RKO (cell line): Measurements from ENCODE around the gene PAX5.

ENCODE experiments used
- DNase-seq: peaks from one replicate; pipeline ENCODE4 v3.0.0-alpha.2; 2016; ENCODE audit warnings: low spot score

The PAX5 gene

DNA sequence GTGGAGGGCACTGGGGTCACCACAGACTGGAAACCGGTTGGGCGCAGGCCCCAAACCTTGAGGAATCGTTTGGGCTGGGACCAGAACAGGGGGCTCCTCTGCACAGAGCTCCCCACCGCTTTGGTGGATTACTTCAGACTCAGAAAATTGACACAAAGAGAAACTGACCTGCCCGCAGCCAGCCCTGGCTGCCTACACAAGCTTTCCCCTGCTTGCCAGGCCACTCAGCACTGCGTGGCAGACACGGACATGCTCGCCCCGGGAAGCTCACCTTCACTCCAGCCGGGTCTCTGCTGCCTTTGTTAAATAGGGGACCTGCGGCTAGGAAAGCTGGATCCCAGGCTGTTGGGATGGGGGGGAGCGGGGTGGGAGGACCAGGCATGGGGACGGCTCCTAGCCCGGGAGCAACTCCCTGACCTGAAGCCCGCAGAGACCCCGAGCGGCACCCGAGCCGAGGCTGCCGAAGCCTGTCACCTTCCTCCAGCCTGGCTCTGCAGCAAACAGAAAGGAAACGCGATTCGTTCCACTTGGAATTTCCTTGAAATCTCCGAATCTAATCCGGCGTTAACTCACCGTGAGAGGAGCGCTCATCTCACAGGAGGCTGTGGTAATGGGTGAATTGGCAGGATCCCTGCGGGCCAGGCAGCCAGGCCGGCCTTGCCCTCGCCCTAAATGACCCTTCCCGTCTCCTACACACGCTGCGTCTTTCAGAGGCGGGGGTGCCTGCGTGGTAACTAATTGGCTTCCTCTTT, 8.8 kb downstream of the PAX5 start:
- DNase-seq = no peak

DNA sequence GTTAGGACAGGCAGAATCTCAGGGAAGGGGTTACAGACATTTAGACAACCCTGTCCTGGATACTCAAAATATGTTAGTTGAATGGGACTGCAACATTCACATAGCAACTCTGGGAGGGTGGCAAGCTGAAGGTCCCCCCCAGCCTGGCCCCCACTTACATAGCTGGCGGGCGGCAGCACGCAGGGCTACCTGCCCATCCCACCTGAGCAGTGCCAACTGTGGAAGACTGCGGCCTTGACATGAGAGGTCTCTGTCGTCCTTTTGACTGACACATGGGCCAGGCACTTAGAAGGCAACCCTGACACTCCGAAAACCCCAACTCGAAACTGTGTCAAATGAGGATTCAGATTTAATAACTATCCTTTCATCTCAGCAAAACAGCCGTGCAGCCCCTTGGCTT, 16.5 kb downstream of the PAX5 start:
- DNase-seq = no peak

DNA sequence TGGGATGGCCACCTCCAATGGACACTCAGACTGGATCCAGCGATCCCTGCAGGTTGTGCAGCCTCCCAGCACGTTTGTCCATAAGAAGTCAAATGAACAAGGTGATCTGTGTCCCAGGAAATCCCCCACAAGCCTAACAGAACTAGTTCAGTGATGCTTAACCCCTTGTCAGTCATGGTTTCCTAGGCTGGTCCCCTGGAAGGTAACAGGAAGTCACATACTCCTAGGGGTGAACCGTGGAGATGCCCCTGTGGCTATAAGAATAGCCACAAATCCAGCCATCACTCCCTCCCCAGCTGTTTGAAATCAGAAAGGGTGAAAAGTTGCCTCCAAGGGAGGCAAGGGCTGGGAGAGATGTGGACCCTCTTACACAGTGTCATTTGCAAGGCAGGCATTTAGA, 22.5 kb downstream of the PAX5 start:
- no peak for DNase-seq

DNA sequence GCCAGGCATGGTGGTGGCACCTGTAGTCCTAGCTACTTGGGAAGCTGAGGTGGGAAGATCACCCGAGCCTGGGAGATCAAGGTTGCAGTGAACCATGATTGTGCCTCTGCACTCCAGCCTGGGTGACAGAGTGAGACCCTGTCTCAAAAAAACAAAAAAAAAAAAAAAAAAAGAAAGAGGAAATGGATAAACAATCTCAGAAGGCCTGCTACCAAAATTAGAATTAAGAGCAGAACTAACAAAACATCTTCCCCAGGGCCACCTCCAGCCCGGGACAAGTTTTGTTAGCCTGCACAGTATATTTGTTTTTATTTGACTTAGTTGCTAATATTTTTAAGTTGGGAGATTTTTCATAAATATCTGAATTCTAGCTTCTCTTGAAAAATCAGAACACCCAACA, 23.1 kb downstream of the PAX5 start:
- DNase-seq = no peak

DNA sequence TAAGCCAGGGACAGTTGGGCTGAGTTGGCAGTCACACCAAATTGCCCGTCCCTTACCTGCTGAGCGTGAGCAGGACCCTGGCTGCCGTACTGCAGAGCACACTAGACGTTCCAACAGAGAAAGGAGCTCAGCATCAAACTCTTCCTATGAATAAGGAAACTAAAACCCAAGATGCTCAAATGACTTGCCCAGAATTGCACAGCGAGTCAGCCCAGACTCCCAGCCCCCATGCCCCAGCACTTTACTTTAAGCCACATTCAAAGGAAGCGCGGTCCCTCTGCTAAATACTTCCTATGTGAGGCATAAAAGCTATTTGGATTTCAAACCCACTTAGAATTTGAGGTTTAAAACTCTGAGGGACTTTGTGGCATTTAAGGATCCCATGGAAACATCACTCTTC, 23.9 kb downstream of the PAX5 start:
- DNase-seq = no peak

DNA sequence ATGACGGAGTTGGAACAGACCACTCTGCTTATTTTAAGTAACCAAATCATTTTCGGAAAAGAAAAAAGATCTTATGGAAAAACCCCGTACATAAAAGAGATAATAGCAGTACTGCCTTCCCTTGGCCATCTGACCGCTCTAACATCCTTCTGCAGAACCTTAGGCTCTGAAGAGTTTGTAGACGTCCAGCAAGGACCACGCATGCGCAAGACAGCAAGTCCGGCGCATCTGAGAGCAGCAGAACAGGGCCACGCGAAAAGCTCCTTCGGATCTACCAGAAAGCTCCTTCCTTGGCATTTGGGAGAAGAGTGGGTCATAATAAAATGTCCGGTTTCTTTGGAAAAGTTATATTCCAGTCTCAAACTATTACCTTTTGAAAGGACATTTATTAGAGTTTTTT, 26.8 kb downstream of the PAX5 start:
- DNase-seq = no peak

DNA sequence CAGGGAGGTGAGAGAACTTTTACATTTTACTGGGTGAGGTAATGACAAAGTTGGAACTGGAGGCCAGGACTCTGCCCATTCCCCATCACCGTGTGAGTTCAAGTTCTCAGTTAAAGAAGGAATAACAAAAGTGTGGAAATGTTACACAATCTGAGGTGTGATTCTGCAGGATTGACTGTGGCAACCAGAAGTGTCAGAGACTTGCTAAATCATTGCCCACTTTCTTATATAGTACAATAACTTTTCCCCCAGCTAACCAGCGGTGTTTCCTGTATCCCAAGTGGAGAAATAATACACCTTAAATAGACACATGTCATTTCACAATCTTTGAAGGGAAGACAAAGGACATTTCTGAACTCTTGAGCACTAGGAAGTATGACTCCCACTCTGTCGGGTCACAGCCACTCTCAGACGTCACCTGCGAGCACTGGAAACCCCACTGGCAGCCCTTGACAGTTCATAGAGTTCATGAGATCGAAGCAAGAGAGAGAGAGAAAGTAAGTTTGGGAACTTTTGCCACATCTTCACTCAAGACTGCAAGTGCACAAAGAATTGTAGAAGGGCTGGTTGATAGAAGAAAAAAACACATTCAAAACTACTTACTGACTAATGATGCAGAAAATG, 28.4 kb downstream of the PAX5 start:
- no peak for DNase-seq

DNA sequence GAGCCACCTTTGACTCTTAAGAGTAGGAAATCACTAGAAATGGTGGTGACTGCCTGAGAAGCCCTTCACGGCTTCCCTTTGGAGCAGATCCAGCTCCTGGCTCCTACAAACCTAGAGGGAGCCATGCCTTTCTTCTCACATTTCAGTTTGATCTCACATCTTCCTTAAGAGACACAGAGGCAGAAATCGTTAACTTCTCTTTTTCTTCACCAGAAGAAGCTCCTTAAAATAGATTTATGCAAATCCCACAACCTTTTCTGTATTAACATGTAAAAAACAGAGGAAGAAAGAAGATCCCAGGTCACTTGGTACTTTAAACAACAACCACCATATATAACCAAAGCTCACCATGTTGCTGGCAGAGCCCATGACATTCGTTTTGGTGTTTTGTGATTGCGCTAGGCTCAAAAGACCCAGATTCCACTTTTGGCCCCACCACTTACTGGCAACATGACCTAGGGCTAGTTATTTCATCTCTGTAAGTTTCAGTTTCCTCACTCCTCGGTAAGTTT, 29.6 kb downstream of the PAX5 start:
- DNase-seq = no peak

DNA sequence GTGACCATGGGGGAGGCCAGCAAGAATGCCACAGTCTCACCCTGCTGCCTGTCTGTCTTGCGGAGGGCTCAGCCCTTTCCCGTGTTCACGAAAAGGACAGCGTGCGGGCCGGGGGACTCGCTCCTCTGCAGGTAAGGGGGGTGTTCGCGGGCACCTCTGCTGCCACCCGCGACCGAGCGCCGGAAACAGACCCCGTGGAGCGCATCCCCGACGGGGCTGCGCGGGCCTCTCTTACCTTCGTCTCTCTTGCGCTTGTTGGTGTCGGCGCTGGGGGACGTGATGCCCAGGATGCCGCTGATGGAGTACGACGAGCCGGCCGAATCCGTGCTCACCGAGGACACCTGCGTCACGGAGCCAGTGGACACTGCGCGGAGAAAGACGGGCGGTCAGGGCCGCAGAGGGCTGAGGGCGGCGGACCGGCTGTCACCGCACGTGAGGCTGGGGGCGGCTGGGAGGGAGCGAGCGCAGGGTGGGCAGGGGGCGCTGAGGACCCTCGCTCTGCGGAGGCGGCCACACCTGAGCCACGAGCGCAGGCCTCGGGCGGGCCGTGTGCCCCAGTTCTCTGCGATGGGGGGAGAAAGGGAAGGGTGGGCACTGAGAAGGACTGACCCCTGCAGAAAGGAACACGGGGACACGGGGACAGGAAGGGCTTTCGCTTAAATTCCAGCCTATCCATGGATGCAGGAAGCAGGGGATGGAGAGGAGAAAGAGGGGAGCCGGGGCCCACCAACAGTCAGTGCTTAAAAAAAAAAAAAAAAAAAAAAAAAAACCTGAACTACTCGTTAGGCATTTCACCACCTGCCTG, 31.5 kb downstream of the PAX5 start:
- DNase-seq = no peak

DNA sequence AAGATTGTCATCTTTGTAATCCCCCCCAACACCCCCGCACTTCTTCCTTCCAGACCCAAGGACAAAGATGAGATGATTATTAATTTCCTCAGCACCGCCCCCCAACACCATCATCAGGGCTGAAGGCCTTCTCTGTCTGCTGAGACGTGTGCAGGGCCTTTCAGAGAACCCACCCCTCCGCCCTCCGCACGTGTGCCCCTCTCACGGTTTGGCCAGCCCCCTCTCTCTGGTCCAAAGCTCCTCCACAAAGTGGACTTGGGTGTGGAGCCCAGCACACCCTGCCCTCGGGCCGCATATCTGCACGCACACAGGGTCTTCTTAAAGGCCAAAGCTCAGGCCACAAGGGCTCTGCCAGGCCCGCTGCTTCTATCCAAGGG, 32.0 kb downstream of the PAX5 start:
- no peak for DNase-seq

DNA sequence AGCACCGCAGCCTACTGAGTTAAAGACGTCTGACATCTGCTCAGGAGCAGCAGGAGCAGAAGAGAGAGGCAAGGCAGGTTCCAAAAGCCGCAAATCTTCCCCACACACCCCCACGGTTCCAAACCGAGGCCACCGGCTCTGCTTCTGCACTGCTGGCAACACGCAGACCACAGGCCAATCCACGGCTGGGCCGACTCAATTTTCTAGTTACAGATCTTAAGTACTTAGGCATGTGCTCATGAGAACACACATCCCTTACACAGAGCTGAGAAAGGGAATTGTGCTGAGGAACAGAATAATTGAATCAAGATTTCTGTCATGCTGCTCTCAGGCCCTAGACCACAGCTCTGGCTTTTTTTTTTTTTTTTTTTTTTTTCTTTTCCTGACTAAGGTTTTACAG, 32.6 kb downstream of the PAX5 start:
- no peak for DNase-seq

DNA sequence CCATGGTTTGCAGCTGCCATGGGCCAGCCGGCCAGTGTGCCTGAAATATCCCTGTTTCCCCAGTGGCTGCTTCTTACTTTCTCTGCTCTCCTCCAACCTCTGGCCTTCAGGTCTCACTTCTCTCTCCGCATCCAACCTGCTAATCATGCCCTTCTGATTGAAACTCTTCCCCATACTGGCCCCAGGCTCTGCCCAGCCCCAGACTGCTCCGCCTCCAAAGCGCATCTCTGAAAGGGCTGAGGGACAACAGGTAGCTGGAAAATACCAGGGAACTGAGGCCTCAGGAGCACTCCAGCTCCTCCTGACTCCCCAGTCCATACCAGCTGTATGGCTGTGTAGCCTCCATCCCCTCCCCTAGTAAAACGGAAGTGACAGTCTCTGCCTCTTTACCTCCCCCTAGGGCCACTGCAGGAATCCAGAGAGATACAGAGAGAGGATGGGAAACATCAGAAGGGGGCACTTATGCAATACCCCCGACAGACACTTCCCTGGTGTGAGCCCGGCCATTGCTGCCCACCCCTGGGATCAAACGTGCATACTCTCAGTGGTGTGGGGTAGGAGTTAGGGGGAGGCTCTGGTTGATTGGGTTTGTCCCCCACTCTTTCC, 34.2 kb downstream of the PAX5 start:
- DNase-seq = no peak

DNA sequence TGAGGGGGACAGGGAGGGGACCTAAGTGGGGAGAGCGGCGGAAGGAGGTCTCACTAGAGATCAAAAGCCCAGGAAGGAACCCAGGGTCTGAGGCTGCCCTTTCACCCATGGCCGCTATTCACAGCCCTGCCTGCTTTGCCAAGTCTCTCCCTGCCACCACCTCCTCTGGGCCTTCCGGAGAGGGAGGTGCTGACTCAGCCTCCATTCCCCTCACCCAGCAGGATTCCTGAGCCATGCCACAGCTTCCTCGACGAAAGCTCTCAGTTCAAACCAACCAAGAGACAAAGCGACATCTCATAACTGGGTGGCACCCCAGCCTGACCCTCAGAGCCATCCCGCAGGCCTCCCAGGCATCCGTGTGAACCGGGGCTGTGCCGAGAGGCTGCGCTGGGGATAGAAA, 36.7 kb downstream of the PAX5 start:
- DNase-seq = no peak

DNA sequence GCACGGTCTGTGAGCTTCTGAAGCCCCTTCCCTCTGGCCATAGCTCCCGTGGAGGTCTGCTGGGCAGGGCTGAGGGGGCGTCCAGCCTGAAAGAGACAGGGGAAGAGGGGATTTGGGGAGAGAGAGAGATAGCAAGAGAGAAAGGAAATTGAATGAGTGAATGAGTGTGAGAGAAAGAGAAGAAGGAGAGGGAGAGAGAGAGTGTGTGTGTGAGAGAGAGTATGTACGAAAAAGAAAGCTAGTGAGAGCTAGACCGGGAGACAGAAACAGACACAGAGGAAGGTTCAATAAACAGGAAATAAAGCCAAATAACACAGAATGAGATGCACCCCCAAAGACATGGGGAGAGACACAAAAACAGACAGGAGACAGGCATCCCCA, 37.4 kb downstream of the PAX5 start:
- DNase-seq = no peak

DNA sequence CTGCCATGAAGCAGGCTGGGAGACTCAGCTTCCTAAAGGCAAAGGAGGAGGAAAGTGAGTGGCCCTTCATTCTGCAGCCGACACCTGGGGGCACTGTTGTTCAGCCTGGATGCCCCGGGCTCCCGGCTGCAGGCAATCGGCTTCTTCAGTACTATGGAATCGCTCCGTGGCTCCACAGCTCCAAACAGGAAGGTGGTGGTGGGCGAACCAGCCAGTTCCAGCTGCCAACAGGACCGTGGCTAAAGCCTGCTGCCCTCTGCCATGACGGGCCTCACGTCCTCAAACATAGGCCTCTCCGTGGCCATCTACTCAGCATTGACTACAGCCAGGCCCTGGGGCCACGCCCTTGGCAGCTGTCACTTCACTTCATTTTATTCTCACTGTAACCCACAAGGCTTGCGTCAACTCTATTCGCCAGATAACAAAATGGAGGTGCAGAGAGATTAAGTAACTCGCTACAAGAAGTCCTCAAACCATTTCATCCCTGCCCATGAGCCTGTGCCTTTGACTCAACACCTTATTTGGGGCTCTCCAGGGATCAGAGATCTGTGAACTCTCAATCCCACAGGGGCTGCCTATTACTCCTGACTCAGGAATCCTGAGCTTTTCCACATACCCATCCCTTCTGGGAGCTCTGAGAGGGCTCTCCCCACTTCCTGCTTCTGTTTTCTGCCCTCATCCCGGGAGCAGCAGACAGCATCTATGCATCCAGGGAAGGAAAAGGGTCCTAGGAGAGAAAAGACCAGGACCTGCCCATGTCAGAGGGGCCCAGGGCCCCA, 38.0 kb downstream of the PAX5 start:
- peak; percentile 71 for DNase-seq

DNA sequence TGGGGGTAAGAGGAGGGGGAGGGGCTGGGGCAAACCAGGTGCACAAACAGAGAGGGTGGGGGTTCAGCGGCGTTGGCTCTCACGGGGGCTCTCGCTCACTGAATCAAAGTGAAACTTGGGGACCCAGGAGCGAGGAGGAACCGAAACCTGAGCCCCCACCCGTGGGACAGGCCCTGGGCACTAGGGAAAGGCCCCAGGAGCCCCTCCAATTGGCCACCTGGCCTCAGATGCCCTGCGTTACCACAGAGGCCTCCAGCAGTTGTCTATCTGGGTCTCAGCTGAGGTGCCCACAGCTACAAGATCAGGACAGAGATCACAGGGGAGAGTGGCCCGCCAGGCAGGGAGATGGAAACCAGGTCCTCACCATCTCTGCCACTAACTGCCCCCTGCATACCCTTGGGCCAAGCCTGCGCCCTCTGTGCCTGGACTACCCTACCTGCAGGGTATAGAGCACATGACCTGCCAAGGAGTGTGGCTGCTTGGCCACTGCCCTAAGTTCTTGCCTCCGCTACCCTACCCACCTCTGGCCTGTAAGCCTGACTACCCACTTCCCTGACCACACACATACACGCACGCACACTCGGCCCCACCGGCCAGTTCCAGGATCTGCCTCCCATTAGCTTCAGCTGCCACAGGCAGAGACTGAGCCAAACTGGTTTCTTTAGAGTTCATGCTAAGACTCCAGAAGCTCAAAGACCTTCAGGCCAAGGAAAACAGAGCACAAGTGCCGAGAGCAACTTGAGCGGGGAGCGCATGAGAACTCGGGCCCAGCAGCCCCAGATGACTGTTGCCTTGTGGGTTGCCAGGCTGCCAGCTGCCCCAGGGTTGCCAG, 39.9 kb downstream of the PAX5 start:
- no peak for DNase-seq

DNA sequence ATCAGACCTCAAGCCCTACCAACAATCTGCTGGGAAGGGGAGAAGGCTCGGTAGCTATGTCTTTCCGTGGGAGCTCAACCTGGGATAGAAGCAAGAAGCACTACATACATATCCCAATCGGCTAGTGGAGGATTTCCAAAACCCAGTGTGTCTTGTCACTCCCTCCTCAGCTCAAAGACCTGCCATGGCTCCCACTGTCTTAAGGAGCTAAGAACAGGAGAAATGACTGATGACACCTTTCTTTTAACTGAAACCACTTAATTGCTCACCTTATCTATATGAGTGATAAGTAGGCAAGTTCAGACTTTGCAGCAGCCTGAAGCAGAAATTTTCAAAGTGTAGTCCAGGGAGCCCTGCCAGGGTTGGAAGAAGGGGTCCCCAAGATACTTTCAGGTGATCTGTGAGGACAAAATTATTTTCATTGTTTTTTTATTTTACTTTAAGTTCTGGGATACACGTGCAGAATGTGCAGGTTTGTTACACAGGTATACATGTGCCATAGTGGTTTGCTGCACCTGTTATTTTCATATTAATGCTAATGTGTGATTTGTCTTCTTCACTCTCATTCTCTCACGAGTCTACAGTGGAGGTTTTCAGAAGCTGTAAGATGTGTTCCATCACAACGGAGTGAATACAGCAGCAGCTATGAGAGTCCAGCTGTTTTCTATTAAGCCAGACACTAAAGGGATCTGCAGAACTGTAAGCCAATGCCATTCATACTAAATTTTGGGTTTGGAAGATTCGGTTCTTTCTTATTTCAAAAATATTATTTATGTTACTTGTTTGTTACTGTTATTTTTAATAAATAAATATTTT, 41.4 kb downstream of the PAX5 start:
- DNase-seq = no peak

DNA sequence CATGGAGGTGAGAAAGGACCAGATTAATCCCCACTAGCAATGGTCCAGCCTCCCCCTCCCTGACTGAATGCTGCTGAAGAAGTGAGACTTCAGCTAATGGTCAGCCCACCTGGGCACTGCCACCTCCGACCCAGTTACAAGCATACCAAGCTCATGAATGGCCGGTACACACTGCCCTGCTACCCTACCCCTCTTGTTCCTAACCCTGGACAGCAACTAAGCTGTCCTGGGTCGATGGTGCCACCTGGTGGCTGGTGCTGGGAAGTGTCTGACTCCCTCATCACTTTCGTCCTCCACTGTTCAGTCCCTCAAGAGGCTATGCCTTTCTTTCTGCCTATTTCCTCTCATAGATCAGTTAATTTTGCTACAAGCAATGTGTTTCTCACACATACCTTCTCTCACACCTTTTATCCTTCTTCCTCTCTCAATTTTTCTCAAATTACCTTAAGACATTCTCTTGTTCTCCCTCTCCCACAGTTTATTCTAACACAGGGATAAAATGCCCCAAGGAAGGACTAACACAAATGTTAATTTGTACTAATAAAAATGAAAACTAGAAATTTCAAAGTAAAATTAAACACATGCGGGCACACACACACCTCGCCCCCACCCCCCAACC, 42.4 kb downstream of the PAX5 start:
- peak; percentile 29 for DNase-seq

DNA sequence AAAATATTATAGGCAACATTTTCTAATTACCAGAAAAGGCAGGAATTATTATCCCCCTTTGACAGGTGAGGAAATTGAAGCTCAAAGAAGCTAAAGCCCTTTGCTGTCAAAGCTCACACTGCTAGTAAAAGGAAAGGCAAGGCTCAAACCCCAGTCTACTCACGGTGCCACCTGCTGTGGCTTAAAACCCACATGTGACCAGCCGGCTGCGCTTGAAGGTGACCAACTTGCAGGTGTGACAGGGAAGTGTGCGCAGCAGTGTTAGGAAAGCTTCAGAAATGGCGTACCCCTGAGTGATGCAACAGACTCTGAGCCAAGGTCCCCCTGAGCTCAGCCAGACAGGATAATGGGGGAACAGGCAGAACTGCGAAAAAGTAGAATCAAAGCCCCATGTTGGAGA, 45.2 kb downstream of the PAX5 start:
- DNase-seq = no peak

DNA sequence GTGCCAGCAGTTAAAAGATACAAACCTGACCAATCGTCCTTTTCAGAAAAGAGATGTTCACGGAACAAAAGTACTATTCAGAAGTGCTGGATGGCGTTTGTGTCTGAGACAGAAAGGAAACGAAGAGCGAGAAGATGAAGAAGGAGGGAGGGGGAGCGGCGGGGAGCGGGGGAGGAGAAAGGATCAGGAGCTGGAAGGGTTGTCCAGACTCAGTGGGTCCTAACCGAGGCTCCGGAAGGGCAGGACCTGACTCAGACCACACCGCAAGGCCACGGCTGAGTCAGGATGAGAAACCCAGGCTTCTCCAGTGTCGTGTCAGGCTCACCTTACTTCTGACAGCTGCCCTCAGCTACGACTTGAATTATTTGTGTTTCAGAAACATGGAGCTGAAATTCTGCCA, 46.2 kb downstream of the PAX5 start:
- peak; percentile 60 for DNase-seq
